CD14-positive monocyte (primary cell): ENCODE data around the gene RAB5A. TPM values are rescaled to one million over a fixed set of nuclear protein-coding genes. Genes with fewer than 3 reads are reported as not detected.

Experiments used
- DNase-seq, 3 donors: peaks; one replicate each; pipeline ENCODE4 v3.0.0-alpha.2; 2011 to 2022
- H2AFZ ChIP-seq: 2 replicates; pipeline ENCODE4 v1.6.0; 2012; ENCODE audit warnings: mild to moderate bottlenecking, low read depth, low read length, inconsistent platforms; ENCODE audit not compliant: insufficient read depth, poor library complexity, severe bottlenecking
- H3K27ac ChIP-seq, 2 donors: 1 replicate in 1 of 2; 2 replicates in 1 of 2; pipeline ENCODE4 v1.5.1; 2012 to 2013; ENCODE audit warnings: low read length in 2 of 2, control low read depth in 1 of 2, inconsistent platforms in 1 of 2, low read depth in 1 of 2, mild to moderate bottlenecking in 1 of 2
- H3K27me3 ChIP-seq, 2 donors: one replicate each; pipeline versions ENCODE4 v1.6.0 to v1.6.1; 2011 to 2013; ENCODE audit warnings: low read length in 2 of 2; ENCODE audit not compliant: control insufficient read depth in 2 of 2, insufficient read depth in 2 of 2
- H3K36me3 ChIP-seq, 2 donors: replicated peaks in 1 of 2; 1 replicate in 1 of 2; 2 replicates in 1 of 2; pipeline versions ENCODE4 v1.5.1 to v1.6.1; 2012 to 2013; ENCODE audit warnings: low read length in 2 of 2, control low read depth in 1 of 2, inconsistent platforms in 1 of 2, mild to moderate bottlenecking in 1 of 2; ENCODE audit not compliant: insufficient read depth in 2 of 2, control insufficient read depth in 1 of 2
- H3K4me1 ChIP-seq, 2 donors: 1 replicate in 1 of 2; 2 replicates in 1 of 2; pipeline versions ENCODE4 v1.5.1 to v1.6.1; 2012 to 2013; ENCODE audit warnings: low read length in 2 of 2, control low read depth in 1 of 2, inconsistent platforms in 1 of 2, mild to moderate bottlenecking in 1 of 2, moderate library complexity in 1 of 2; ENCODE audit not compliant: insufficient read depth in 2 of 2, control insufficient read depth in 1 of 2
- H3K4me2 ChIP-seq: replicated peaks from 2 replicates; pipeline ENCODE3; 2012; ENCODE audit warnings: low read length, moderate library complexity, mild to moderate bottlenecking; ENCODE audit not compliant: poor library complexity, severe bottlenecking; ENCODE audit errors: extremely low read depth
- H3K4me3 ChIP-seq, 3 experiments: fragments of 200-600 bp in 1 of 3; sonication (generic) in 1 of 3; replicated peaks in 1 of 3; 1 replicate in 2 of 3; 2 replicates in 1 of 3; pipeline ENCODE4 v1.5.1; 2011 to 2013; ENCODE audit warnings: low read length in 3 of 3, mild to moderate bottlenecking in 3 of 3, control low read depth in 2 of 3, low read depth in 2 of 3, inconsistent platforms in 1 of 3, moderate library complexity in 1 of 3
- H3K79me2 ChIP-seq: 2 replicates; pipeline ENCODE4 v1.6.0; 2012; ENCODE audit warnings: mild to moderate bottlenecking, control low read depth, inconsistent platforms, low read length, moderate library complexity; ENCODE audit not compliant: insufficient read depth
- H3K9ac ChIP-seq: 2 replicates; pipeline ENCODE4 v1.6.0; 2017; ENCODE audit warnings: low read length, mild to moderate bottlenecking; ENCODE audit not compliant: insufficient read depth, poor library complexity, severe bottlenecking
- H3K9me3 ChIP-seq, 2 donors: replicated peaks in 1 of 2; 1 replicate in 1 of 2; 2 replicates in 1 of 2; pipeline versions ENCODE4 v1.5.1 to v1.6.1; 2012 to 2013; ENCODE audit warnings: low read length in 2 of 2, control low read depth in 1 of 2; ENCODE audit not compliant: control insufficient read depth in 1 of 2, insufficient read depth in 1 of 2
- H4K20me1 ChIP-seq: 2 replicates; pipeline ENCODE4 v1.6.0; 2012; ENCODE audit warnings: mild to moderate bottlenecking, low read length, control low read depth, moderate library complexity; ENCODE audit not compliant: insufficient read depth
- H3K27ac Mint-ChIP-seq, 7 donors: one replicate each; pipeline ENCODE4 v1.8.0; 2020; ENCODE audit warnings: mild to moderate bottlenecking in 7 of 7, mixed read lengths in 7 of 7, moderate library complexity in 6 of 7, inconsistent platforms in 2 of 7
- H3K27me3 Mint-ChIP-seq, 3 donors: one replicate each; pipeline ENCODE4 v1.8.0; 2021 to 2022; ENCODE audit warnings: low read depth in 3 of 3, mild to moderate bottlenecking in 3 of 3, mixed read lengths in 3 of 3, moderate library complexity in 3 of 3, inconsistent platforms in 1 of 3
- H3K36me3 Mint-ChIP-seq, 2 donors: one replicate each; pipeline ENCODE4 v1.8.0; 2020; ENCODE audit warnings: mixed read lengths in 2 of 2, inconsistent platforms in 1 of 2, mild to moderate bottlenecking in 1 of 2
- H3K4me1 Mint-ChIP-seq: one replicate; pipeline ENCODE4 v1.8.0; 2020; ENCODE audit warnings: mild to moderate bottlenecking, mixed read lengths
- H3K4me3 Mint-ChIP-seq, 2 donors: one replicate each; pipeline ENCODE4 v1.8.0; 2020; ENCODE audit warnings: mild to moderate bottlenecking in 2 of 2, mixed read lengths in 2 of 2, moderate library complexity in 1 of 2
- H3K9me3 Mint-ChIP-seq, 7 donors: one replicate each; pipeline ENCODE4 v1.8.0; 2020 to 2022; ENCODE audit warnings: mixed read lengths in 7 of 7, mild to moderate bottlenecking in 6 of 7, moderate library complexity in 6 of 7, inconsistent platforms in 2 of 7
- WGBS: methylation state at CpG from one replicate; pipeline ENCODE4 v1.1.5; 2013; ENCODE audit warnings: missing lambda C conversion rate; ENCODE audit not compliant: insufficient coverage; 5-methylcytosine and 5-hydroxymethylcytosine counted together
- intact Hi-C, 2 donors: fragments of 100-400 bp; cut with micrococcal nuclease; formaldehyde crosslinking; loops; one replicate each; pipeline versions ENCODE4 v1.15.0 to v1.15.1; 2023
- polyA plus RNA-seq, 3 donors: library from polyadenylated mRNA; depleted of rRNA in 1 of 3; unstranded in 2 of 3; stranded (reverse) in 1 of 3; fragments of 300-500 nt in 2 of 3; fragments of >200 nt in 1 of 3; fragmentation: Illumina TruSeq in 2 of 3; gene quantifications; 1 replicate in 2 of 3; 2 replicates in 1 of 3; pipeline ENCODE4 v1.2.3, GENCODE V29; 2012 to 2021
- TF ChIP-seq, protein P1 (sequence below): fragments of 200-600 bp; IDR thresholded peaks from one replicate; pipeline ENCODE4 v1.8.0; 2022; ENCODE audit warnings: antibody characterized with exemption, mild to moderate bottlenecking

Gene RAB5A
- polyA plus RNA-seq, 3 donors, result 25.7 to 60.2 (median 33.8) TPM

- H3K4me1 Mint-ChIP-seq, result peaks cover 32% of the 10 kb centered on the region
- peaks cover 28% of the 10 kb centered on the region for H4K20me1 ChIP-seq
- H3K9me3 Mint-ChIP-seq, result peaks cover 0 to 2% (median 0%) of the 10 kb centered on the region in 7 donors
- no peak overlapping the region for H3K4me2 ChIP-seq
- H3K9ac ChIP-seq, result no peak overlapping the region
- peaks cover 20 to 32% of the 10 kb centered on the region in 2 donors for H3K4me1 ChIP-seq
- no peak overlapping the region for H3K27ac Mint-ChIP-seq
- intact Hi-C loops, result loop anchor here (5.0 kb wide), 1 partner anchor 97 kb away; the partner anchor contains the start of gene KAT2B (in 2 of the 2)
- WGBS, result 98% methylated on average over 6 of the region's 9 CpGs
- H3K9me3 ChIP-seq, result no peaks in the 10 kb centered on the region
- H3K27me3 ChIP-seq, result no peaks in the 10 kb centered on the region
- H3K4me3 ChIP-seq, result no peak overlapping the region
- H2AFZ ChIP-seq, result no peak overlapping the region
- H3K79me2 ChIP-seq, result peaks cover 32% of the 10 kb centered on the region
- peaks cover 0 to 2% (median 2%) of the 10 kb centered on the region in 3 donors for H3K27me3 Mint-ChIP-seq
- DNase-seq, result no peak
- no peaks in the 10 kb centered on the region for H3K36me3 Mint-ChIP-seq
- TF ChIP-seq, protein P1, sequence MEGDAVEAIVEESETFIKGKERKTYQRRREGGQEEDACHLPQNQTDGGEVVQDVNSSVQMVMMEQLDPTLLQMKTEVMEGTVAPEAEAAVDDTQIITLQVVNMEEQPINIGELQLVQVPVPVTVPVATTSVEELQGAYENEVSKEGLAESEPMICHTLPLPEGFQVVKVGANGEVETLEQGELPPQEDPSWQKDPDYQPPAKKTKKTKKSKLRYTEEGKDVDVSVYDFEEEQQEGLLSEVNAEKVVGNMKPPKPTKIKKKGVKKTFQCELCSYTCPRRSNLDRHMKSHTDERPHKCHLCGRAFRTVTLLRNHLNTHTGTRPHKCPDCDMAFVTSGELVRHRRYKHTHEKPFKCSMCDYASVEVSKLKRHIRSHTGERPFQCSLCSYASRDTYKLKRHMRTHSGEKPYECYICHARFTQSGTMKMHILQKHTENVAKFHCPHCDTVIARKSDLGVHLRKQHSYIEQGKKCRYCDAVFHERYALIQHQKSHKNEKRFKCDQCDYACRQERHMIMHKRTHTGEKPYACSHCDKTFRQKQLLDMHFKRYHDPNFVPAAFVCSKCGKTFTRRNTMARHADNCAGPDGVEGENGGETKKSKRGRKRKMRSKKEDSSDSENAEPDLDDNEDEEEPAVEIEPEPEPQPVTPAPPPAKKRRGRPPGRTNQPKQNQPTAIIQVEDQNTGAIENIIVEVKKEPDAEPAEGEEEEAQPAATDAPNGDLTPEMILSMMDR, result no peak
- no peak overlapping the region for H3K27ac ChIP-seq
- peaks cover under 1 to 3% of the 10 kb centered on the region in 2 donors for H3K36me3 ChIP-seq
- H3K4me3 Mint-ChIP-seq, result peak overlapping the region; percentile 46 to 98
Observed at GRCh38 chr3:19945534-19945933, 1.4 kb upstream of the RAB5A start.

- Mint-ChIP-seq H3K36me3 (peaks cover 5% of the 10 kb centered on the region in 2 donors), H3K4me1 (peaks cover 32% of the 10 kb centered on the region), H3K4me3 (peak overlapping the region; percentile 98), H3K27me3 (peaks cover 0 to 2% (median 2%) of the 10 kb centered on the region in 3 donors), H3K27ac (peak overlapping the region; percentile 97 to 99 (median 98)), H3K9me3 (peaks cover 0 to 2% (median 0%) of the 10 kb centered on the region in 7 donors)
- WGBS, result 62% methylated on average over 11 of the region's 26 CpGs
- Histone ChIP-seq H3K9ac (peak overlapping the region; percentile 98), H3K9me3 (no peaks in the 10 kb centered on the region), H3K4me2 (peak overlapping the region; percentile 89), H2AFZ (peak overlapping the region; percentile 92), H3K79me2 (peaks cover 39% of the 10 kb centered on the region), H3K4me1 (peaks cover 20 to 32% of the 10 kb centered on the region in 2 donors), H3K4me3 (peak overlapping the region; percentile 75 to 96 (median 95)), H3K27me3 (no peaks in the 10 kb centered on the region), H3K27ac (peak overlapping the region; percentile 98 to 99), H4K20me1 (peaks cover 34% of the 10 kb centered on the region), H3K36me3 (peaks cover 7 to 10% of the 10 kb centered on the region in 2 donors)
- intact Hi-C loops, result loop anchor here (2.0 to 5.0 kb wide), 2 partner anchors 96 to 241 kb away; partner anchors contain the start of genes KAT2B (in 2 of the 2) and SGO1 (in 2 of the 2)
- DNase-seq, result no peak
- TF ChIP-seq, protein P1, result no peak
Observed at GRCh38 chr3:19945969-19946831, 697 bp upstream of the RAB5A start.
